H1 (cell line): ENCODE data around the gene DENND2A. TPM values are rescaled to one million over a fixed set of nuclear protein-coding genes. Genes with fewer than 3 reads are reported as not detected.

Experiments used
- POLR2AphosphoS5 ChIP-seq: IDR thresholded peaks from 2 replicates; pipeline ENCODE4 v1.6.1; 2011; ENCODE audit warnings: low read depth, low read length
- SIN3A ChIP-seq, 2 experiments: IDR thresholded peaks in 1 of 2; conservative IDR thresholded peaks in 1 of 2; 2 replicates each; pipeline ENCODE4 v1.6.1; 2011 to 2012; ENCODE audit warnings: low read length in 2 of 2, improper control_type of control experiment in 1 of 2, low read depth in 1 of 2, mild to moderate bottlenecking in 1 of 2
- polyA plus RNA-seq, 7 experiments: library from polyadenylated mRNA; depleted of rRNA in 3 of 7; stranded (reverse) in 5 of 7; unstranded in 2 of 7; fragments of >200 nt in 5 of 7; fragments of 200-250 nt in 2 of 7; gene quantifications; 1 replicate in 5 of 7; 2 replicates in 1 of 7; 4 replicates in 1 of 7; pipeline versions ENCODE4 v1.2.1 to v1.2.3, GENCODE V29; 2011 to 2013; ENCODE audit warnings: missing spikeins in 2 of 7, mixed read lengths in 2 of 7
- total RNA-seq: library from RNA; stranded (reverse); fragmentation: NEBNext Ultra II Directional; extraction: Animal tissue kit (Norgen Biotek cat#: 25700); gene quantifications from 2 replicates; pipeline ENCODE4 v1.2.1, GENCODE V29; 2021

The DENND2A gene
- total and polyA plus RNA-seq, 2 of the 8 experiments (the other 6 are each of a cell fraction or from before 2014, with no cell fraction given), result 5.0 to 13.0 TPM

DNA sequence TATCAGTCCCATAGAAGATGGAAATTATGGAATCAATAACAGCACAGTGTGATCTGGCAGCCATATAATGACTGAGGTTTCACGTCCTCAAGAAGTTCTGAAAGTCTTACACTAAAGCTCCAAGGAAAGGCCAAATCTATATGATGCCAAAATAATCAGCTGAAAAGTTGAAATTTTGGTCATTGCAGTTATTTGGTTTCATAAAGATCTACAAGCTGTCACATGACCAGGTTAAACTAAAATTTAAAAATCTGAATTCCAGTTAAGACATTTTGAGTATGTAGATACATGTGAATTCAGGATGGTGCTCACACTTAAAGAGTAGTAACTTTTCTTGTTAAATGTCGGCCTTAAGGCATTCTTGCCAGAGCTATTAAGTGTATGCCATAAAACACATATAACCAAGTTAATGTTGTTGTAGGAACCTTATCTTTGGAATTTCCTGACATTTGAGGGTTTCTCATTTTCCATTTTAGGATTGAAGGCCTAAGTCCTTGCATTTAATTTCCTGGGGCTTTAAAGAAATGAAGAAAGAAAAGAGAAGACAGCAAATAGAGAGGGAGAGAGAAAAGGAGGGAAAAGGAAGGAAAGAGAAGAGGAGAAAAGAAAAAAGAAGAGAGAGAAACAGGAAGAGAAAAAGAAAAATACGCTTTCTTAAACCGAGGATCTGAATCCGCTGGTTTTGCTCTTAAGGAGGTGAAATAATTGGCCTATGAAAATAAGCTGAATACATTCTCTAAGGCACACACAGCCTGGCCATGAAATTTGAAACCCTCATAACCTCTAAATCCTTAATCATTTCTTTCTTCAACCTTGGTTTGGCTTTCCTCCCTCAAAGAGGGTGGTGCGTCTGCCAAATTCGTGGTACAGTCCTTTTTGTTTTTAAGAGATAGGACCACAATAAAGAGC lies 43.8 kb downstream of the DENND2A start (continued):
- TF ChIP-seq POLR2AphosphoS5 (no peak), SIN3A (conservative IDR thresholded peaks at IDR 0.05 in 1 of 2, IDR thresholded peaks at IDR 0.05 in 1 of 2; ENCODE audit: low read depth in 1 of 2, low read length in 2 of 2) (no peak)
